GM21737 (cell line): ENCODE data around the gene ARF1.

Experiments
- ATAC-seq: cut with Tn5 transposase; IDR thresholded peaks from one replicate; pipeline ENCODE4 v1.9.1; 2021; ENCODE audit warnings: mild to moderate bottlenecking, moderate library complexity; ENCODE audit not compliant: unreplicated experiment

Gene ARF1

GRCh38 chr1:228048659-228049298 is 33.7 kb upstream of the ARF1 start:
- no peak for ATAC-seq

GRCh38 chr1:228050571-228051231 is 31.8 kb upstream of the ARF1 start:
- no peak for ATAC-seq

- no peak for ATAC-seq
Measured at GRCh38 chr1:228058172-228058948, 24.1 kb upstream of the ARF1 start.

- ATAC-seq: no peak
Measured at GRCh38 chr1:228058949-228059633, 23.4 kb upstream of the ARF1 start.

- no peak for ATAC-seq
Measured at GRCh38 chr1:228059634-228060457, 22.7 kb upstream of the ARF1 start.

- no peak for ATAC-seq
Measured at GRCh38 chr1:228060458-228061190, 21.9 kb upstream of the ARF1 start.

GRCh38 chr1:228061411-228062084 is 21.0 kb upstream of the ARF1 start:
- ATAC-seq: no peak

- no peak for ATAC-seq
Measured at GRCh38 chr1:228062085-228062791, 20.3 kb upstream of the ARF1 start.

- ATAC-seq: no peak
Measured at GRCh38 chr1:228062812-228063211, 19.7 kb upstream of the ARF1 start.

GRCh38 chr1:228063251-228064191 is 19.0 kb upstream of the ARF1 start:
- no peak for ATAC-seq

GRCh38 chr1:228064296-228064695 is 18.2 kb upstream of the ARF1 start:
- no peak for ATAC-seq

GRCh38 chr1:228064741-228065542 is 17.6 kb upstream of the ARF1 start:
- ATAC-seq: no peak

GRCh38 chr1:228065543-228066347 is 16.8 kb upstream of the ARF1 start:
- ATAC-seq: no peak

GRCh38 chr1:228066416-228066815 is 16.1 kb upstream of the ARF1 start:
- no peak for ATAC-seq

- ATAC-seq: no peak
Measured at GRCh38 chr1:228066891-228067654, 15.4 kb upstream of the ARF1 start.
